Activated CD4-positive, alpha-beta T cell treated with anti-CD3 and anti-CD28 coated beads, Interleukin-2, amount 50 U/mL, for 48 hours (primary cell): ENCODE data around the gene RTKN2.
"Not testable (repeated sequence)": the region's sequence is repeated elsewhere in the genome, so short reads cannot be mapped to it uniquely, and the experiment has no call there.

ENCODE experiments used
- DNase-seq, 2 experiments: peaks; one replicate each; pipeline ENCODE4 v3.0.0-alpha.2; 2020

Gene RTKN2

GRCh38 chr10:62268399-62269114 is at the start of gene RTKN2:
Gene RTKN2 (minus strand): TSS chr10:62268844. CDS start chr10:62268610, 234 bp downstream.
- peak; percentile 70 to 75 for DNase-seq

GRCh38 chr10:62317257-62317656 is 48.6 kb upstream of the RTKN2 start:
- DNase-seq = no peak

GRCh38 chr10:62309254-62309653 is 40.6 kb upstream of the RTKN2 start:
- DNase-seq = no peak

GRCh38 chr10:62308101-62308500 is 39.5 kb upstream of the RTKN2 start:
- no peak for DNase-seq

- DNase-seq = no peak
These were observed 39.0 kb upstream of the RTKN2 start for GRCh38 chr10:62307635-62308034.

GRCh38 chr10:62306663-62307062 is 38.0 kb upstream of the RTKN2 start:
- peak; percentile 2 to 17 for DNase-seq

- no peak for DNase-seq
These were observed 37.2 kb upstream of the RTKN2 start for GRCh38 chr10:62305813-62306212.

- DNase-seq = no peak
These were observed 35.3 kb upstream of the RTKN2 start for GRCh38 chr10:62303922-62304321.

GRCh38 chr10:62302760-62303159 is 34.1 kb upstream of the RTKN2 start:
- no peak for DNase-seq

GRCh38 chr10:62297857-62298256 is 29.2 kb upstream of the RTKN2 start:
- no peak for DNase-seq

- DNase-seq = no peak
These were observed 15.6 kb upstream of the RTKN2 start for GRCh38 chr10:62284221-62284620.

GRCh38 chr10:62281348-62281747 is 12.7 kb upstream of the RTKN2 start:
- not testable (repeated sequence) for DNase-seq

GRCh38 chr10:62280392-62280791 is 11.7 kb upstream of the RTKN2 start:
- DNase-seq = not testable (repeated sequence)

- DNase-seq = no peak
These were observed 9.8 kb upstream of the RTKN2 start for GRCh38 chr10:62278441-62278910.

- DNase-seq = no peak
These were observed 9.3 kb upstream of the RTKN2 start for GRCh38 chr10:62277971-62278370.

- no peak for DNase-seq
These were observed 1.4 kb upstream of the RTKN2 start for GRCh38 chr10:62270020-62270419.

GRCh38 chr10:62268027-62268398 is 631 bp downstream of the RTKN2 start:
- DNase-seq = no peak

- DNase-seq = no peak
These were observed 2.0 kb downstream of the RTKN2 start for GRCh38 chr10:62266611-62267010.

- DNase-seq = no peak
These were observed 2.5 kb downstream of the RTKN2 start for GRCh38 chr10:62266147-62266546.

- DNase-seq = no peak
These were observed 3.8 kb downstream of the RTKN2 start for GRCh38 chr10:62264702-62265436.

- DNase-seq = no peak
These were observed 4.5 kb downstream of the RTKN2 start for GRCh38 chr10:62264126-62264525.

- DNase-seq = no peak
These were observed 7.0 kb downstream of the RTKN2 start for GRCh38 chr10:62261666-62262065.

GRCh38 chr10:62259998-62260397 is 8.6 kb downstream of the RTKN2 start:
- DNase-seq = no peak

GRCh38 chr10:62259456-62259855 is 9.2 kb downstream of the RTKN2 start:
- no peak for DNase-seq
